Astrocyte (in vitro differentiated cells and primary cell): ENCODE measurements around the gene INPP4B. TPM values are rescaled to one million over a fixed set of nuclear protein-coding genes. Genes with fewer than 3 reads are reported as not detected.

Experiments
- DNase-seq: peaks from one replicate; pipeline ENCODE4 v3.0.0-alpha.2; 2010; ENCODE audit warnings: low read depth
- FAIRE-seq: peaks from 2 replicates; lab custom pipeline; 2011; peaks lifted over from hg19 to GRCh38; lab: Jason Lieb, UNC
- H2AFZ ChIP-seq: 2 replicates; pipeline ENCODE4 v1.6.0; 2012; ENCODE audit warnings: low read depth, low read length, inconsistent platforms
- H3K27ac ChIP-seq: 2 replicates; pipeline ENCODE4 v1.5.1; 2011; ENCODE audit warnings: low read depth, low read length, inconsistent platforms
- H3K27me3 ChIP-seq: 2 replicates; pipeline ENCODE4 v1.6.0; 2011; ENCODE audit warnings: low read length, inconsistent platforms; ENCODE audit not compliant: insufficient read depth
- H3K36me3 ChIP-seq: 2 replicates; pipeline ENCODE4 v1.5.1; 2011; ENCODE audit warnings: low read length, inconsistent platforms; ENCODE audit not compliant: insufficient read depth
- H3K4me1 ChIP-seq: 2 replicates; pipeline ENCODE4 v1.5.1; 2011; ENCODE audit warnings: low read length, inconsistent platforms; ENCODE audit not compliant: insufficient read depth
- H3K4me2 ChIP-seq: 2 replicates; pipeline ENCODE4 v1.6.0; 2012; ENCODE audit warnings: low read length, inconsistent platforms
- H3K4me3 ChIP-seq: 2 replicates; pipeline ENCODE4 v1.5.1; 2011; ENCODE audit warnings: low read depth, mild to moderate bottlenecking, low read length, inconsistent platforms; ENCODE audit not compliant: insufficient read depth
- H3K79me2 ChIP-seq: 2 replicates; pipeline ENCODE4 v1.6.0; 2012; ENCODE audit warnings: mild to moderate bottlenecking, low read length, inconsistent platforms; ENCODE audit not compliant: insufficient read depth
- H3K9ac ChIP-seq: 2 replicates; pipeline ENCODE4 v1.6.0; 2012; ENCODE audit warnings: mild to moderate bottlenecking, low read length, inconsistent platforms
- H3K9me3 ChIP-seq: 2 replicates; pipeline ENCODE4 v1.5.1; 2012; ENCODE audit warnings: low read depth, mild to moderate bottlenecking, low read length, inconsistent platforms; ENCODE audit not compliant: insufficient read depth
- H4K20me1 ChIP-seq: 2 replicates; pipeline ENCODE4 v1.6.0; 2012; ENCODE audit warnings: low read length, inconsistent platforms; ENCODE audit not compliant: insufficient read depth
- H3K27ac Mint-ChIP-seq: one replicate; pipeline ENCODE4 v1.8.0; 2021; ENCODE audit warnings: mild to moderate bottlenecking, mixed read lengths; ENCODE audit not compliant: unreplicated experiment
- H3K27me3 Mint-ChIP-seq: one replicate; pipeline ENCODE4 v1.8.0; 2021; ENCODE audit warnings: low read depth, mixed read lengths; ENCODE audit not compliant: unreplicated experiment
- H3K36me3 Mint-ChIP-seq: one replicate; pipeline ENCODE4 v1.8.0; 2021; ENCODE audit warnings: low read depth, mixed read lengths; ENCODE audit not compliant: unreplicated experiment
- H3K4me1 Mint-ChIP-seq: one replicate; pipeline ENCODE4 v1.8.0; 2021; ENCODE audit warnings: low read depth, mixed read lengths; ENCODE audit not compliant: unreplicated experiment
- H3K4me3 Mint-ChIP-seq: one replicate; pipeline ENCODE4 v1.8.0; 2021; ENCODE audit warnings: mild to moderate bottlenecking, moderate library complexity, mixed read lengths; ENCODE audit not compliant: unreplicated experiment
- H3K9me3 Mint-ChIP-seq: one replicate; pipeline ENCODE4 v1.8.0; 2021; ENCODE audit warnings: mild to moderate bottlenecking, mixed read lengths; ENCODE audit not compliant: unreplicated experiment
- EZH2 ChIP-seq: IDR thresholded peaks from 2 replicates; pipeline ENCODE4 v1.6.1; 2012; ENCODE audit warnings: mild to moderate bottlenecking, low read length, inconsistent platforms; ENCODE audit not compliant: insufficient read depth
- total RNA-seq: library from RNA; stranded (reverse); gene quantifications from 2 replicates; pipeline ENCODE4 v1.2.1, GENCODE V29; 2021
- TF ChIP-seq, protein P1 (sequence below): IDR thresholded peaks from 2 replicates; pipeline ENCODE4 v1.5.1; 2011; ENCODE audit warnings: low read depth, mild to moderate bottlenecking, inconsistent platforms, low read length, moderate library complexity; ENCODE audit not compliant: insufficient read depth

INPP4B gene
- total RNA-seq, 1 donor from 2014 or later, result 2.8 TPM

GRCh38 chr4:142408003-142408441 is 438.1 kb downstream of the INPP4B start:
- H3K9me3 Mint-ChIP-seq, result no peaks in the 10 kb centered on the region
- H3K27me3 Mint-ChIP-seq, result no peaks in the 10 kb centered on the region
- H3K9ac ChIP-seq, result peak overlapping the region; percentile 1
- no peak overlapping the region for H3K4me3 Mint-ChIP-seq
- no peaks in the 10 kb centered on the region for H3K9me3 ChIP-seq
- H3K27me3 ChIP-seq, result no peaks in the 10 kb centered on the region
- peak overlapping the region; percentile 46 for H3K4me2 ChIP-seq
- peaks cover 42% of the 10 kb centered on the region for H3K4me1 Mint-ChIP-seq
- H3K27ac Mint-ChIP-seq, result peak overlapping the region; percentile 80
- TF ChIP-seq, protein P1, sequence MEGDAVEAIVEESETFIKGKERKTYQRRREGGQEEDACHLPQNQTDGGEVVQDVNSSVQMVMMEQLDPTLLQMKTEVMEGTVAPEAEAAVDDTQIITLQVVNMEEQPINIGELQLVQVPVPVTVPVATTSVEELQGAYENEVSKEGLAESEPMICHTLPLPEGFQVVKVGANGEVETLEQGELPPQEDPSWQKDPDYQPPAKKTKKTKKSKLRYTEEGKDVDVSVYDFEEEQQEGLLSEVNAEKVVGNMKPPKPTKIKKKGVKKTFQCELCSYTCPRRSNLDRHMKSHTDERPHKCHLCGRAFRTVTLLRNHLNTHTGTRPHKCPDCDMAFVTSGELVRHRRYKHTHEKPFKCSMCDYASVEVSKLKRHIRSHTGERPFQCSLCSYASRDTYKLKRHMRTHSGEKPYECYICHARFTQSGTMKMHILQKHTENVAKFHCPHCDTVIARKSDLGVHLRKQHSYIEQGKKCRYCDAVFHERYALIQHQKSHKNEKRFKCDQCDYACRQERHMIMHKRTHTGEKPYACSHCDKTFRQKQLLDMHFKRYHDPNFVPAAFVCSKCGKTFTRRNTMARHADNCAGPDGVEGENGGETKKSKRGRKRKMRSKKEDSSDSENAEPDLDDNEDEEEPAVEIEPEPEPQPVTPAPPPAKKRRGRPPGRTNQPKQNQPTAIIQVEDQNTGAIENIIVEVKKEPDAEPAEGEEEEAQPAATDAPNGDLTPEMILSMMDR, result no peak
- no peak for TF ChIP-seq EZH2
- H4K20me1 ChIP-seq, result no peaks in the 10 kb centered on the region
- no peaks in the 10 kb centered on the region for H3K36me3 ChIP-seq
- peak; percentile 78 for DNase-seq
- peaks cover 2% of the 10 kb centered on the region for H3K79me2 ChIP-seq
- no peak for FAIRE-seq
- no peaks in the 10 kb centered on the region for H3K36me3 Mint-ChIP-seq
- no peak overlapping the region for H2AFZ ChIP-seq
- H3K4me3 ChIP-seq, result no peak overlapping the region
- H3K27ac ChIP-seq, result peak overlapping the region; percentile 89
- peaks cover 45% of the 10 kb centered on the region for H3K4me1 ChIP-seq

DNA sequence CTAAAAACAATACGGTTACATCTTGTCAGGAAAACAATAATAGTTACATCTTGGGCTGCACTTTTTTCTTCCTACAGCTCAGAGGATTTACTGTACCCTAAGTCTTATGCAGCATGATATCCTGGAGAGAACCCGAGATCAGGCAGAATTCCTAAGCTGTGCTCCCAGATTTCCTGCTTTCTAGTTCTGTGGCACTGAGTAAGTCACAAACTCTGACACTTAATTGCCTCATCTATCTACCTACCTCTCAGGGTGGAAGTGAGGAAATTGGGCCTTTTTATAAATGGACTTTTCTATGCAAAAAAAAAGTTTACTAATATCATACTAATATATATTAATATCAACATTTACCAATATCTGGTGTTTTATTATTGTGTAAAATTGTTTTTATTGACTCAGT is 438.5 kb downstream of the INPP4B start:
- DNase-seq (peak; percentile 22), FAIRE-seq (no peak)
- Histone ChIP-seq H3K27ac (peak overlapping the region; percentile 89), H3K9me3 (no peaks in the 10 kb centered on the region), H3K27me3 (no peaks in the 10 kb centered on the region), H2AFZ (no peak overlapping the region), H3K4me2 (peak overlapping the region; percentile 83), H4K20me1 (no peaks in the 10 kb centered on the region), H3K9ac (peak overlapping the region; percentile 83), H3K4me1 (peaks cover 48% of the 10 kb centered on the region), H3K79me2 (peaks cover 6% of the 10 kb centered on the region), H3K36me3 (no peaks in the 10 kb centered on the region), H3K4me3 (no peak overlapping the region)
- no peaks in the 10 kb centered on the region for H3K9me3 Mint-ChIP-seq
- H3K36me3 Mint-ChIP-seq, result no peaks in the 10 kb centered on the region
- TF ChIP-seq EZH2, result no peak
- TF ChIP-seq, protein P1, result no peak
- H3K4me1 Mint-ChIP-seq, result peaks cover 42% of the 10 kb centered on the region
- no peak overlapping the region for H3K4me3 Mint-ChIP-seq
- no peaks in the 10 kb centered on the region for H3K27me3 Mint-ChIP-seq
- peak overlapping the region; percentile 87 for H3K27ac Mint-ChIP-seq

GRCh38 chr4:142406917-142407501 is 439.1 kb downstream of the INPP4B start:
- FAIRE-seq (no peak), DNase-seq (peak; percentile 32)
- H3K27me3 Mint-ChIP-seq, result no peaks in the 10 kb centered on the region
- peaks cover 51% of the 10 kb centered on the region for H3K4me1 ChIP-seq
- no peak overlapping the region for H2AFZ ChIP-seq
- no peaks in the 10 kb centered on the region for H3K9me3 ChIP-seq
- TF ChIP-seq, protein P1, result no peak
- TF ChIP-seq EZH2, result no peak
- peak overlapping the region; percentile 87 for H3K27ac Mint-ChIP-seq
- peaks cover 6% of the 10 kb centered on the region for H3K79me2 ChIP-seq
- H3K4me2 ChIP-seq, result peak overlapping the region; percentile 83
- H3K9ac ChIP-seq, result peak overlapping the region; percentile 83
- H3K36me3 Mint-ChIP-seq, result no peaks in the 10 kb centered on the region
- no peak overlapping the region for H3K4me3 ChIP-seq
- no peaks in the 10 kb centered on the region for H3K27me3 ChIP-seq
- H4K20me1 ChIP-seq, result no peaks in the 10 kb centered on the region
- no peak overlapping the region for H3K4me3 Mint-ChIP-seq
- peaks cover 46% of the 10 kb centered on the region for H3K4me1 Mint-ChIP-seq
- H3K27ac ChIP-seq, result peak overlapping the region; percentile 89
- H3K9me3 Mint-ChIP-seq, result no peaks in the 10 kb centered on the region
- H3K36me3 ChIP-seq, result no peaks in the 10 kb centered on the region
